GM10266 (cell line): ENCODE measurements around the gene CA12.

Source experiments
- DNase-seq: peaks from one replicate; pipeline ENCODE4 v3.0.0; 2012; ENCODE audit errors: extremely low spot score
- TF ChIP-seq, protein P1 (sequence below): IDR thresholded peaks from 2 replicates; pipeline ENCODE4 v1.5.1; 2012; ENCODE audit warnings: mild to moderate bottlenecking, low read depth; ENCODE audit not compliant: control insufficient read depth, insufficient read depth; ENCODE audit errors: missing control alignments

CA12 gene

DNA sequence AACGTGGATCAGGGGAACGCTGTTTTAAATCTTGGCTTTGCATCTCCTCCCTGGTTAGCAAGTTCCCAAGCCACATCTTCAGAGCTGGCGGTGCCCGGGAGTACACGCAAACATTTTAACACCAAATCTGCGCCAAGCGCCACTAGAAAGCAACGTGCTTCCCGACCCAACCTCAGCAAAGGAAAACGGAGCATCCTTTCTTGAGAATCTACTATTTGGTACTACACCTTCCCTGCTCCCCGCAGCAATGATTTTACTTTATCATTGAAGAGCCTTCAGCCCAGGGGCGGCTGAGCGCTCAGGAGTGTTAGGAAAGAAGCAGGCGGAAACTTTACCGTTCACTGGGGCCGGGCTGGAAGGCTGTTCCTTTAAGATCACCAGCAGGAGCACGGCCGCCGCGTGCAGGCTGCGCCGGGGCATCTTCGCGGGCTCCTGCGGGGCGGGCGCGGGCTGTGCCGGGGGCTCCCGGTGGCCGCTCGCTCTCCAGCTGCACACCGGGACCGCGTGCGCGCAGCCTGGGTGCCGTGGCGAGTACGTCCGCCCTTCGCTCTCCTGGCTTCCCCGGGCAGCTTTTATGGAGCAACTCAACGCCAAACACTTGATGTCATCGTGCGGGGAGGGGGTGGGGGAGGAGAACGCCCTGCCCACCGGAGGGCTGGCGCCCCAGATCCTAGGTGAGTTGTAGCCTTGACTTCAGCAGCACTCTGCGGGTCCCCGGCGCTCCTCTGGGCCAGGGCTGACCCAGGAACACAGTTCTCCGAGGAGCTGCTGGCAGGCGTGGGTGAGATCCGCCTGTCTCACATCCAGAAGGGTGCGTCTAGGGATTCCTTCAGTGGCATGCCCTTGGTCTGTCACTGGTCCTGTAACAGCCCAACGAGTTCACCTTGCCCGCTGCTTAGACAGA lies at the start of gene CA12:
CA12 (minus strand) TSS at position 546 of the 904 bp plus-strand sequence; CDS start at position 420, 126 bp downstream.
- TF ChIP-seq, protein P1, sequence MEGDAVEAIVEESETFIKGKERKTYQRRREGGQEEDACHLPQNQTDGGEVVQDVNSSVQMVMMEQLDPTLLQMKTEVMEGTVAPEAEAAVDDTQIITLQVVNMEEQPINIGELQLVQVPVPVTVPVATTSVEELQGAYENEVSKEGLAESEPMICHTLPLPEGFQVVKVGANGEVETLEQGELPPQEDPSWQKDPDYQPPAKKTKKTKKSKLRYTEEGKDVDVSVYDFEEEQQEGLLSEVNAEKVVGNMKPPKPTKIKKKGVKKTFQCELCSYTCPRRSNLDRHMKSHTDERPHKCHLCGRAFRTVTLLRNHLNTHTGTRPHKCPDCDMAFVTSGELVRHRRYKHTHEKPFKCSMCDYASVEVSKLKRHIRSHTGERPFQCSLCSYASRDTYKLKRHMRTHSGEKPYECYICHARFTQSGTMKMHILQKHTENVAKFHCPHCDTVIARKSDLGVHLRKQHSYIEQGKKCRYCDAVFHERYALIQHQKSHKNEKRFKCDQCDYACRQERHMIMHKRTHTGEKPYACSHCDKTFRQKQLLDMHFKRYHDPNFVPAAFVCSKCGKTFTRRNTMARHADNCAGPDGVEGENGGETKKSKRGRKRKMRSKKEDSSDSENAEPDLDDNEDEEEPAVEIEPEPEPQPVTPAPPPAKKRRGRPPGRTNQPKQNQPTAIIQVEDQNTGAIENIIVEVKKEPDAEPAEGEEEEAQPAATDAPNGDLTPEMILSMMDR: no peak
- no peak for DNase-seq

DNA sequence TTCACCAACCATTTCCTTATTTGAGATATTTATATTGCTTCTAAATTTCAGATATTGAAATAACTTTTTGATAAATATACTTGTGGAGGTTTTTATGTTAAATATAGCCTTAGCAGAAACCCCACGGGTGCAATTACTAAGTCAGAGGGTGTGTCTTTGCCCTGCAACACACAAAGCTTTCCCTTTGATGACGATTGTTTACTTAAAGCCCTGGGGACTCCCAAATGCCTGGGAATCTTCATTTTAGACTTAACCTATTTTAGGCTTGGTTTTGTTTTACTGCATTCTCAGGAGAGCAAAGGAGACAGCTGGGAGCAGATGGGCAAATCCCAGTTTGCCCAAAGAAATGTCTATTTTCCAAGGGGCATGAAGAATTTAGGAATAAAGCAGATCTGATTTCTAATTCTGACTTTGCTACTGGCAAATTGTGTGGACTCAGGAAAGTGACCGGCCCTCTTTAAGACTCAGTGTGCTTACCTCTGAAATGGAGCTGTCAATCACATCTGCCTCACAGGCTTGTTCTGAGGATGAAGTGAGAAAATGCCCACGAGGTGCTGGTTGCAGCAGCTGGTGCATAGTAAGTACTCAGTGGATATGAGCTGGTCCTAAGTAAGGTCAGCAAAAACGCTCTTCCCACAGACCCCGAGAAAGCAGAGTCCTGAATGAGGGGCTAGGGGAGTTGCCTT lies 49.3 kb upstream of the CA12 start:
- TF ChIP-seq, protein P1: no peak
- no peak for DNase-seq

DNA sequence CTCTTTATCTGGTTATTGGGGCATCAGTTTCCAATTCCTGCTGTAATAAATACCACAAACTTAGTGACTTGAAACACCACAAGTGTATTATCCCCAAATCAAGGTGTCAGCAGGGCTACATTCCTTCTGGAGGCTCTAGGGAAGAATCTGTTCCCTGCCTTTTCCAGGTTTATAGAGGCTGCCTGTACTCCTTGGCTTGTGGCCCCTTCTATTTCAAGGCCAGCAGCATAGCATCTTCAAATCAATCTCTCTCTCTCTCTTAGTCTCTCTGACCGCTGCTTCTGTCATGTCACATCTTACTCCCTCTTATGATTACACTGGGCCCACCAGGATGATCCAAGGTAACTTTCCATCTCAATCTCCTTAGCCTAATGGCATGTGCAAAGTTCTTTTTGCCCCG lies 44.9 kb upstream of the CA12 start:
- DNase-seq: no peak

DNA sequence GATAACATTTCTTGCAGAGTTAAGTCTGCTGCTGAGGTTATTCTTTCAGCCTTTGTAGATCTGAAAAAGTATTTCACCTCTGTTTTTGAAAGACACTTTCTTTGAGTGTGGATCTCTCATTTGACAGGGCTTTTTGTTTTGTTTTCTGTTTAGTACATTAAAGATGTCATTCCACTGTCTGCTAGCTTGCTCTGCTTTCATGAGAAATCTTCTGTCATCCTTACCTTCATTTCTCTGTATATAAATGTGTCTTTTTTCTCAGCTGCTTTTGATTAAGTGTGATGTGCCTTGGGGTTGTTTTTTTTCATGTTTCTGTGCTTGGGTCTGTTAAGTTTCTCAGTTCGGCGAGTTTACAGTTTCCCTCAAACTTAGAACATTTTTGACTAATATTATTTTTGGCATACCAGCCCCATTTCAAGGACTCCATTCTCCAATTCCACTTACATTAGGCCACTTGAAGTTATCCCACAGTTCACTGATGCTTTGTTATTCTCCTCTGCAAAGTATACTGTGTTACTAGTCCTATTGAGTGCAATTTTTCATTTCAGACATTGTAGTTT lies 43.9 kb upstream of the CA12 start:
- DNase-seq: no peak

More for the DNA sequence above, 44.9 kb upstream of the CA12 start:
- TF ChIP-seq, protein P1: no peak

DNA sequence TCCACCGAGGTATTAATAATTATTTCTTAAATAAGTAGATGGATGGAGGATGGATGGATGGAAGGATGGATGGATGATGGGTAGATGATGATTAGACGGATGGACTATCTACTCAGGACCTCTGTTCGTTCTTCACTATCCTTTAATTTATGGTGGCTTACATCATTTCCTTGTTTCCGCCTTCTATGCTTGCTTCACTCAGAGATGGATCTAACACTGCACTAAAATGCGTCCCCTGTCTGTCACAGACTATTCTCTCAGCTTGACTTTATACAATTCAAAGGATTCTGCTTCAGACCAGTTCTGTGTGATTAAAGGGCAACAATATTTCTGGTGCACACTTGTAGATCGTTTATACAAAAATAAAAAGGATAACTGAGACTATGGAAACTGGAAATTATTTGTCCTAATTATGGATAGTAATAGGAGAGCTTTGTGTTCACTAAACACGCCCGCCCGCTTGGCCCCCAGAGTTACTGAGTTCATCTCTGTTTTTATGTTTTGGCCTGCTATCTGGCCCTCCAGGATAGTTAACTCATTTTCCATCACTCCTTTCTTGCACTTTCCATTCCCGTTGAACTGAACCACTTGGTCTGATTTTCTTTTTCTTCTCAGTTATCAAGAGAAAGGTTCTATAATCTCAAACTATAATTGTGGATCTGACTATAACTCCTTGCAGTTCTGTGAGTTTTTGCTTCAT lies 41.4 kb upstream of the CA12 start:
- DNase-seq: no peak
- TF ChIP-seq, protein P1: no peak

More for the DNA sequence above, 43.9 kb upstream of the CA12 start:
- TF ChIP-seq, protein P1: no peak

DNA sequence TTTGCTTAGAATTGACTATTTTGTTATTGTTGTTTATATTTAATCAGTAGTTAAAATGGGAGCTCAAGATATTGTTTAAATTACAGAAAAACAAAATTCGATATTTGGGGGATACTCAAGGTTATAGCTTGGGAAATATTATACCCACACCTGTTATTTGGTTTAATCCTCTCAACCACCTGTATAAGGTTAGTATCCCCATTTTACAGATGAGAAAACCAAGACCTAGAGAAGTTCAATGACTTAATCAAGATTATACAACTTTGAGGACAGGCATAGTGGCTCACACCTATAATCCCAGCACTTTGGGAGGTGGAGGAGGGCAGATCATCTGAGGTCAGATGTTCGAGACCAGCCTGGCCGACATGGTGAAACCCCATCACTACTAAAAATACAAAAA lies 39.8 kb upstream of the CA12 start:
- DNase-seq: no peak
- TF ChIP-seq, protein P1: no peak
